SK-N-SH (cell line): Measurements from ENCODE around the gene NOG.

Experiments
- FOXM1 ChIP-seq: IDR thresholded peaks from 2 replicates; pipeline ENCODE4 v1.4.0; 2012; ENCODE audit warnings: low read depth, mild to moderate bottlenecking
- GABPA ChIP-seq: IDR thresholded peaks from 2 replicates; pipeline ENCODE4 v1.4.0; 2012; ENCODE audit warnings: low read depth, mild to moderate bottlenecking
- NRF1 ChIP-seq: IDR thresholded peaks from 2 replicates; pipeline ENCODE4 v1.6.1; 2012; ENCODE audit warnings: low read depth, mild to moderate bottlenecking, low read length
- SIN3A ChIP-seq: IDR thresholded peaks from 2 replicates; pipeline ENCODE4 v1.6.1; 2012; ENCODE audit warnings: low read depth, mild to moderate bottlenecking, low read length, moderate library complexity, borderline replicate concordance
- TAF1 ChIP-seq: IDR thresholded peaks from 2 replicates; pipeline ENCODE4 v1.6.1; 2012; ENCODE audit warnings: low read depth, mild to moderate bottlenecking, low read length, moderate library complexity, borderline replicate concordance
- TF ChIP-seq, protein P1 (sequence below): fragments of 150-350 bp; IDR thresholded peaks from 2 replicates; pipeline ENCODE4 v1.6.1; 2016; ENCODE audit warnings: mild to moderate bottlenecking, low read depth, low read length
- TF ChIP-seq, protein P2 (sequence below): IDR thresholded peaks from 2 replicates; pipeline ENCODE4 v1.6.1; 2012; ENCODE audit warnings: mild to moderate bottlenecking, low read depth, low read length, moderate library complexity
- TF ChIP-seq, protein P3 (sequence below): fragments of 200-600 bp; sonication (generic); IDR thresholded peaks from 2 replicates; pipeline ENCODE4 v1.6.1; 2017; ENCODE audit warnings: antibody characterized with exemption, mild to moderate bottlenecking, moderate library complexity

DNA sequence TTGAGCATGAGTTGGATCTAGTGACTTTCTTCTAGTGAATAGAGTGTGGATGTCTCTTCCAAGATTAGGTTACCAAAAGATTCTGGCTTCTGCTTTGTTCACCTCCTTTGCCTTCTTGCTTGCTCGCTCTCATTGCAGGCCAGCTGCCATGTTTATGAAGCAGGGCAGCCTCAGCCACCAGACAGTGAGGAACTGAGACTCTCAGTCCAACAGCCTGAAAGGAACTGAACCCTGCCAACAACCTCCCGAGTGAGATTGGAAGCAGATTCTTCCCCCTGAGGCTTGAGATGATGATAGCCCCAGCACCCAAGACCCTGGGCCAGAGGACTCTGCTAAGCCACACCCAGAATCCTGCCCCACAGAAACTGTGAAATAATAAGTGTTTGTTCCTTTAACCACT is 48.4 kb downstream of the NOG start:
- TF ChIP-seq, protein P1, sequence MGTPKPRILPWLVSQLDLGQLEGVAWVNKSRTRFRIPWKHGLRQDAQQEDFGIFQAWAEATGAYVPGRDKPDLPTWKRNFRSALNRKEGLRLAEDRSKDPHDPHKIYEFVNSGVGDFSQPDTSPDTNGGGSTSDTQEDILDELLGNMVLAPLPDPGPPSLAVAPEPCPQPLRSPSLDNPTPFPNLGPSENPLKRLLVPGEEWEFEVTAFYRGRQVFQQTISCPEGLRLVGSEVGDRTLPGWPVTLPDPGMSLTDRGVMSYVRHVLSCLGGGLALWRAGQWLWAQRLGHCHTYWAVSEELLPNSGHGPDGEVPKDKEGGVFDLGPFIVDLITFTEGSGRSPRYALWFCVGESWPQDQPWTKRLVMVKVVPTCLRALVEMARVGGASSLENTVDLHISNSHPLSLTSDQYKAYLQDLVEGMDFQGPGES: no peak
- TF ChIP-seq, protein P2, sequence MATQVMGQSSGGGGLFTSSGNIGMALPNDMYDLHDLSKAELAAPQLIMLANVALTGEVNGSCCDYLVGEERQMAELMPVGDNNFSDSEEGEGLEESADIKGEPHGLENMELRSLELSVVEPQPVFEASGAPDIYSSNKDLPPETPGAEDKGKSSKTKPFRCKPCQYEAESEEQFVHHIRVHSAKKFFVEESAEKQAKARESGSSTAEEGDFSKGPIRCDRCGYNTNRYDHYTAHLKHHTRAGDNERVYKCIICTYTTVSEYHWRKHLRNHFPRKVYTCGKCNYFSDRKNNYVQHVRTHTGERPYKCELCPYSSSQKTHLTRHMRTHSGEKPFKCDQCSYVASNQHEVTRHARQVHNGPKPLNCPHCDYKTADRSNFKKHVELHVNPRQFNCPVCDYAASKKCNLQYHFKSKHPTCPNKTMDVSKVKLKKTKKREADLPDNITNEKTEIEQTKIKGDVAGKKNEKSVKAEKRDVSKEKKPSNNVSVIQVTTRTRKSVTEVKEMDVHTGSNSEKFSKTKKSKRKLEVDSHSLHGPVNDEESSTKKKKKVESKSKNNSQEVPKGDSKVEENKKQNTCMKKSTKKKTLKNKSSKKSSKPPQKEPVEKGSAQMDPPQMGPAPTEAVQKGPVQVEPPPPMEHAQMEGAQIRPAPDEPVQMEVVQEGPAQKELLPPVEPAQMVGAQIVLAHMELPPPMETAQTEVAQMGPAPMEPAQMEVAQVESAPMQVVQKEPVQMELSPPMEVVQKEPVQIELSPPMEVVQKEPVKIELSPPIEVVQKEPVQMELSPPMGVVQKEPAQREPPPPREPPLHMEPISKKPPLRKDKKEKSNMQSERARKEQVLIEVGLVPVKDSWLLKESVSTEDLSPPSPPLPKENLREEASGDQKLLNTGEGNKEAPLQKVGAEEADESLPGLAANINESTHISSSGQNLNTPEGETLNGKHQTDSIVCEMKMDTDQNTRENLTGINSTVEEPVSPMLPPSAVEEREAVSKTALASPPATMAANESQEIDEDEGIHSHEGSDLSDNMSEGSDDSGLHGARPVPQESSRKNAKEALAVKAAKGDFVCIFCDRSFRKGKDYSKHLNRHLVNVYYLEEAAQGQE: no peak
- no peak for TF ChIP-seq FOXM1
- no peak for TF ChIP-seq NRF1
- TF ChIP-seq, protein P3, sequence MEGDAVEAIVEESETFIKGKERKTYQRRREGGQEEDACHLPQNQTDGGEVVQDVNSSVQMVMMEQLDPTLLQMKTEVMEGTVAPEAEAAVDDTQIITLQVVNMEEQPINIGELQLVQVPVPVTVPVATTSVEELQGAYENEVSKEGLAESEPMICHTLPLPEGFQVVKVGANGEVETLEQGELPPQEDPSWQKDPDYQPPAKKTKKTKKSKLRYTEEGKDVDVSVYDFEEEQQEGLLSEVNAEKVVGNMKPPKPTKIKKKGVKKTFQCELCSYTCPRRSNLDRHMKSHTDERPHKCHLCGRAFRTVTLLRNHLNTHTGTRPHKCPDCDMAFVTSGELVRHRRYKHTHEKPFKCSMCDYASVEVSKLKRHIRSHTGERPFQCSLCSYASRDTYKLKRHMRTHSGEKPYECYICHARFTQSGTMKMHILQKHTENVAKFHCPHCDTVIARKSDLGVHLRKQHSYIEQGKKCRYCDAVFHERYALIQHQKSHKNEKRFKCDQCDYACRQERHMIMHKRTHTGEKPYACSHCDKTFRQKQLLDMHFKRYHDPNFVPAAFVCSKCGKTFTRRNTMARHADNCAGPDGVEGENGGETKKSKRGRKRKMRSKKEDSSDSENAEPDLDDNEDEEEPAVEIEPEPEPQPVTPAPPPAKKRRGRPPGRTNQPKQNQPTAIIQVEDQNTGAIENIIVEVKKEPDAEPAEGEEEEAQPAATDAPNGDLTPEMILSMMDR: no peak
- no peak for TF ChIP-seq TAF1
- no peak for TF ChIP-seq SIN3A
- no peak for TF ChIP-seq GABPA
